Measurements from ENCODE around the gene LRRC4C. TPM values are rescaled to one million over a fixed set of nuclear protein-coding genes. Genes with fewer than 3 reads are reported as not detected.

Gene LRRC4C
- total and polyA plus RNA-seq, 4 experiments from 2014 or later = not detected

GRCh38 chr11:41399323-41399722, 60.1 kb downstream of the LRRC4C start:
- DNase-seq = no peak
- Histone ChIP-seq H3K27ac (ENCODE audit: low read depth, low read length) (no peak overlapping the region), H3K4me3 (ENCODE audit: low read length in 2 of 2) (no peak overlapping the region), H3K4me1 (ENCODE audit: insufficient read depth, low read length) (no peaks in the 10 kb centered on the region), H3K27me3 (ENCODE audit: insufficient read depth, low read length) (no peaks in the 10 kb centered on the region), H3K36me3 (ENCODE audit: insufficient read depth, low read length) (no peaks in the 10 kb centered on the region), H3K9me3 (ENCODE audit: control insufficient read depth in 1 of 2, low read length in 2 of 2) (no peaks in the 10 kb centered on the region)
- Mint-ChIP-seq H3K9me3 (peaks cover 3 to 30% (median 9%) of the 10 kb centered on the region in 8 donors), H3K4me3 (no peak overlapping the region), H3K27ac (no peak overlapping the region), H3K27me3 (no peaks in the 10 kb centered on the region), H3K36me3 (no peaks in the 10 kb centered on the region), H3K4me1 (no peaks in the 10 kb centered on the region)
- intact Hi-C loops (cut with micrococcal nuclease) = no loop called here
- CTCF ChIA-PET (ENCODE audit: partially characterized antibody) = no interaction called here
- POLR2A ChIA-PET (ENCODE audit: partially characterized antibody) = no interaction called here

DNA sequence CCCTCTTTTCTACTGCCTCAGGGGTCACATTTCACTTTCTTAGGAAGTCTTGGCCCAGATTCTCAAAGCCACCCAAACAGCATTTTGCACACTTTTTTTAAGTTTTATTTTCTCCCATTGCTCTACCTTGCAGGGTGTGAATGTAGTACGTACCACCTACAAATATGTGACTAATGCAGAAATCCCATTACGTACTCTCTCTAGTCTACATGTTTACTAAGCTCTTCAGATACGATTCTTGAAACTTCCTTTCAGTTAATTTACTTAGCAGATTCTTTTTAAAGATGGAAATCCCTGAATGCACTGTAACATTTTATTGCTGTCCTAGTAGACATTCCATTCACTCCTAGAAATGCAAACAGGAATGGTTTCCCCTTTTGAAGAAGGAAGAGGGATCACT, 61.3 kb downstream of the LRRC4C start:
- intact Hi-C loops (cut with micrococcal nuclease) = no loop called here
- Mint-ChIP-seq H3K27ac (no peak overlapping the region), H3K36me3 (no peaks in the 10 kb centered on the region), H3K9me3 (peaks cover 3 to 29% (median 9%) of the 10 kb centered on the region in 8 donors), H3K4me3 (no peak overlapping the region), H3K27me3 (no peaks in the 10 kb centered on the region), H3K4me1 (no peaks in the 10 kb centered on the region)
- ChIA-PET CTCF (ENCODE audit: partially characterized antibody) (no interaction called here), POLR2A (ENCODE audit: partially characterized antibody) (no interaction called here)
- Histone ChIP-seq H3K27me3 (ENCODE audit: insufficient read depth, low read length) (no peaks in the 10 kb centered on the region), H3K4me1 (ENCODE audit: insufficient read depth, low read length) (no peaks in the 10 kb centered on the region), H3K27ac (ENCODE audit: low read depth, low read length) (no peak overlapping the region), H3K9me3 (ENCODE audit: control insufficient read depth in 1 of 2, low read length in 2 of 2) (no peaks in the 10 kb centered on the region), H3K4me3 (ENCODE audit: low read length in 2 of 2) (no peak overlapping the region), H3K36me3 (ENCODE audit: insufficient read depth, low read length) (no peaks in the 10 kb centered on the region)
- DNase-seq = no peak

GRCh38 chr11:41394521-41395195, 64.8 kb downstream of the LRRC4C start:
- Mint-ChIP-seq H3K27me3 (no peaks in the 10 kb centered on the region), H3K9me3 (peaks cover 2 to 33% (median 13%) of the 10 kb centered on the region in 8 donors), H3K4me3 (no peak overlapping the region), H3K4me1 (no peaks in the 10 kb centered on the region), H3K36me3 (no peaks in the 10 kb centered on the region), H3K27ac (no peak overlapping the region)
- no peaks in the 10 kb centered on the region for H3K27me3 ChIP-seq (ENCODE audit: insufficient read depth, low read length)
- H3K36me3 ChIP-seq (ENCODE audit: insufficient read depth, low read length) = no peaks in the 10 kb centered on the region
- no peak overlapping the region for H3K27ac ChIP-seq (ENCODE audit: low read depth, low read length)
- H3K9me3 ChIP-seq (ENCODE audit: control insufficient read depth in 1 of 2, low read length in 2 of 2) = no peaks in the 10 kb centered on the region
- DNase-seq = no peak
- POLR2A ChIA-PET (ENCODE audit: partially characterized antibody) = no interaction called here
- CTCF ChIA-PET (ENCODE audit: partially characterized antibody) = no interaction called here
- no peak overlapping the region for H3K4me3 ChIP-seq (ENCODE audit: low read length in 2 of 2)
- intact Hi-C loops (cut with micrococcal nuclease) = no loop called here
- H3K4me1 ChIP-seq (ENCODE audit: insufficient read depth, low read length) = no peaks in the 10 kb centered on the region

DNA sequence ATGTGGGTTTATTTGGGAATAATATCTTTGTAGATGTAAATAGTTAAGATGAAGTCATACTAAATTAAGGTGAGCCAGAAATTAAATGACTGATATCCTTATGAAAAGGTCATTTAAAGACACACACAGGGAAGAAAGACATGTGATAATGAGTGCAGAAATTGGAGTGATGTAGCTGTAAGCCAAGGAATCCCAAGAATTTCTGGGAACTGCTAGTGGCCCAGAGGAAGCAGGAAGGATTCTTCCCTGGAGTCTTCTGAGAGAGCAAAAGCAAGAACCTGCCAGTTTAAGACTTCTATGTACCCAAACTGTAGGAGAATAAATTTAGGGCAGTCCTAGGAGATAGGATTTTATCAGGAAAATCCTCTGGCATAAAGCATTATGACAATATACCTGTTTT, 66.9 kb downstream of the LRRC4C start:
- POLR2A ChIA-PET (ENCODE audit: partially characterized antibody) = no interaction called here
- Mint-ChIP-seq H3K4me1 (no peaks in the 10 kb centered on the region), H3K36me3 (no peaks in the 10 kb centered on the region), H3K4me3 (no peak overlapping the region), H3K27ac (no peak overlapping the region), H3K9me3 (peaks cover 2 to 35% (median 14%) of the 10 kb centered on the region in 8 donors), H3K27me3 (no peaks in the 10 kb centered on the region)
- no peak for DNase-seq
- intact Hi-C loops (cut with micrococcal nuclease) = no loop called here
- H3K9me3 ChIP-seq (ENCODE audit: control insufficient read depth in 1 of 2, low read length in 2 of 2) = peaks cover 0 to under 1% of the 10 kb centered on the region in 2 donors
- no peaks in the 10 kb centered on the region for H3K4me1 ChIP-seq (ENCODE audit: insufficient read depth, low read length)
- no peak overlapping the region for H3K4me3 ChIP-seq (ENCODE audit: low read length in 2 of 2)
- CTCF ChIA-PET (ENCODE audit: partially characterized antibody) = no interaction called here
- H3K27me3 ChIP-seq (ENCODE audit: insufficient read depth, low read length) = no peaks in the 10 kb centered on the region
- no peaks in the 10 kb centered on the region for H3K36me3 ChIP-seq (ENCODE audit: insufficient read depth, low read length)
- no peak overlapping the region for H3K27ac ChIP-seq (ENCODE audit: low read depth, low read length)

DNA sequence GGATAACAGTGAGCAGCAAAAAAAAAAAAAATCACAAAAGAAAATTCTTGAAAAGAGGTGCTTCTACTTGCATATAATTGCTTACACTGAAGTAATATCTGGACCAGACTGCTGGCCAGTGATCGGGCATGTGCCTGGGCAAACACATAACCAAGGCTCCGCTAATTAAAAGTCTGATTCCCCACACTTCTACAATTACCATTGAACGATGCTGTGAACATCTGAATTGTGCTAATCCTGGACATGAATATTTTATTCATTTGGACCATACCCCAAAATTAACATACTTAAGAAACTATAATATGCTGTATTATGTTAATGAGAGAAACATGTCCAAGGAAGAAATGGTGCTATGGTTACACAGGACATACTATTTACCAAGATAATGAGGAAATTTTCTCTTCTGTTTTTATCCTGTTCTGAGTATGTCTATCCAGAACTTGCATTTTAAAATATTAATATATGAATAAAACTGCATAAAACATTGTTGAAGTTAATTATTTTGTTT, 69.8 kb downstream of the LRRC4C start:
- H3K9me3 ChIP-seq (ENCODE audit: control insufficient read depth in 1 of 2, low read length in 2 of 2) = peaks cover 0 to 5% of the 10 kb centered on the region in 2 donors
- Mint-ChIP-seq H3K36me3 (no peaks in the 10 kb centered on the region), H3K27me3 (no peaks in the 10 kb centered on the region)

DNA sequence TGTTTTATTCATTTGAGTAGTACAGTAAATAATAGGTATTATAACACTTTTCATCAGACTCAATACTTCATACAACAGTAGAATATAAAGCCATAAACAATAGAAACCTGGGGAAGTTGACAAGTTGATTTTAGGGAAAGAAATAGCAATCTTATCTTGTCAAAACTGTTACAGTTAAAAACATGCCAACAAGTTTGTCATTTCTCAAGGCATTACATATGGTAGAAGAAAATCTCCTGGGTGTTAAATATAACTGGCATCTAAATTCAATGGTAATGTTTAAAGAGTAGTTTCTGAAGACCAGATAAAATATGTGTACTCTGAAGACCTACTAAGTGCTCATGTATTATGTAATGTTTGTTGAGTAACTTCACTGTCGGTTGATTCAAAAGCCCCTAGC, 75.1 kb downstream of the LRRC4C start:
- CTCF ChIA-PET (ENCODE audit: partially characterized antibody) = no interaction called here
- Mint-ChIP-seq H3K27me3 (no peaks in the 10 kb centered on the region), H3K27ac (no peak overlapping the region)

More for the DNA sequence above, 69.8 kb downstream of the LRRC4C start:
- H3K9me3 Mint-ChIP-seq = peaks cover 2 to 31% (median 13%) of the 10 kb centered on the region in 8 donors
- Histone ChIP-seq H3K36me3 (ENCODE audit: insufficient read depth, low read length) (no peaks in the 10 kb centered on the region), H3K4me3 (ENCODE audit: low read length in 2 of 2) (no peak overlapping the region), H3K4me1 (ENCODE audit: insufficient read depth, low read length) (no peaks in the 10 kb centered on the region), H3K27ac (ENCODE audit: low read depth, low read length) (no peak overlapping the region), H3K27me3 (ENCODE audit: insufficient read depth, low read length) (no peaks in the 10 kb centered on the region)
- no peak overlapping the region for H3K4me3 Mint-ChIP-seq
- POLR2A ChIA-PET (ENCODE audit: partially characterized antibody) = no interaction called here
- H3K4me1 Mint-ChIP-seq = no peaks in the 10 kb centered on the region
- no peak overlapping the region for H3K27ac Mint-ChIP-seq
- DNase-seq = no peak
- CTCF ChIA-PET (ENCODE audit: partially characterized antibody) = no interaction called here
- intact Hi-C loops (cut with micrococcal nuclease) = no loop called here

DNA sequence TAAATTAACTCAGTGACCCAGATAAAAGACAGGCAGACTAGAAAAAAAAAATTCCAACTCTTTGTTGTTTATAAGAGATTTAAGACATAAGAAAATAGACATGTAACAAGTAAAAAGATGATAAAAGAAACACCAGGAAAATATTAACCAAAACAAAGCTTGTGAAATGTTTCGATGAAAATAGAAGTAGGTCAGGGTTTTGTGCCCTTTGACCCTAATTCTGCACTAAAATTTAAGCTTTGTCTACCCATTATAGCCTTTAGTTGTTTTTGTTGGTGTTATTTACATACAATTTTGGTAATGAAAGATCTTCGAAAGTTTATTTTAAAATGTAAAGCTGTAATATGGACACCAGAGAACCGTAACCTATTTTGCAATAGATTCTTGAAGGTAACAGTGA, 75.7 kb downstream of the LRRC4C start:
- Mint-ChIP-seq H3K9me3 (peaks cover 0 to 14% (median 4%) of the 10 kb centered on the region in 8 donors), H3K4me3 (no peak overlapping the region)
- intact Hi-C loops (cut with micrococcal nuclease) = no loop called here

More for the DNA sequence above, 75.1 kb downstream of the LRRC4C start:
- no peak for DNase-seq
- H3K36me3 Mint-ChIP-seq = no peaks in the 10 kb centered on the region
- H3K9me3 ChIP-seq (ENCODE audit: control insufficient read depth in 1 of 2, low read length in 2 of 2) = peaks cover 0 to 5% of the 10 kb centered on the region in 2 donors
- intact Hi-C loops (cut with micrococcal nuclease) = no loop called here
- H3K4me3 Mint-ChIP-seq = no peak overlapping the region
- H3K4me3 ChIP-seq (ENCODE audit: low read length in 2 of 2) = no peak overlapping the region
- H3K27ac ChIP-seq (ENCODE audit: low read depth, low read length) = no peak overlapping the region
- H3K9me3 Mint-ChIP-seq = peaks cover 0 to 14% (median 4%) of the 10 kb centered on the region in 8 donors
- H3K36me3 ChIP-seq (ENCODE audit: insufficient read depth, low read length) = no peaks in the 10 kb centered on the region
- no peaks in the 10 kb centered on the region for H3K4me1 ChIP-seq (ENCODE audit: insufficient read depth, low read length)
- H3K4me1 Mint-ChIP-seq = no peaks in the 10 kb centered on the region
- POLR2A ChIA-PET (ENCODE audit: partially characterized antibody) = no interaction called here
- no peaks in the 10 kb centered on the region for H3K27me3 ChIP-seq (ENCODE audit: insufficient read depth, low read length)

More for the DNA sequence above, 75.7 kb downstream of the LRRC4C start:
- POLR2A ChIA-PET (ENCODE audit: partially characterized antibody) = no interaction called here
- Histone ChIP-seq H3K4me3 (ENCODE audit: low read length in 2 of 2) (no peak overlapping the region), H3K4me1 (ENCODE audit: insufficient read depth, low read length) (no peaks in the 10 kb centered on the region), H3K36me3 (ENCODE audit: insufficient read depth, low read length) (no peaks in the 10 kb centered on the region), H3K27me3 (ENCODE audit: insufficient read depth, low read length) (no peaks in the 10 kb centered on the region), H3K27ac (ENCODE audit: low read depth, low read length) (no peak overlapping the region), H3K9me3 (ENCODE audit: control insufficient read depth in 1 of 2, low read length in 2 of 2) (peaks cover 0 to 5% of the 10 kb centered on the region in 2 donors)
- Mint-ChIP-seq H3K27ac (no peak overlapping the region), H3K36me3 (no peaks in the 10 kb centered on the region), H3K4me1 (no peaks in the 10 kb centered on the region), H3K27me3 (no peaks in the 10 kb centered on the region)
- CTCF ChIA-PET (ENCODE audit: partially characterized antibody) = no interaction called here
- no peak for DNase-seq
